BJ (cell line): ENCODE data around the gene TEX261. TPM values are rescaled to one million over a fixed set of nuclear protein-coding genes. Genes with fewer than 3 reads are reported as not detected.

Source experiments
- CTCF ChIA-PET: fragments of 350-600 bp; formaldehyde crosslinking; extraction: SDS; loops from one replicate; lab custom pipeline; 2021; ENCODE audit warnings: antibody characterized with exemption, inconsistent platforms; lab: Yijun Ruan, JAX
- POLR2A ChIA-PET: fragments of 300-600 bp; sonication (Branson Sonifier 250); formaldehyde crosslinking; extraction: SDS; loops from one replicate; lab custom pipeline; 2021; ENCODE audit warnings: antibody characterized with exemption; lab: Charles Lee
- DNase-seq: peaks from one replicate; pipeline ENCODE4 v3.0.0-alpha.2; 2011; ENCODE audit warnings: low read depth
- H3K27me3 ChIP-seq: 2 replicates; pipeline ENCODE4 v1.6.0; 2011; ENCODE audit warnings: low read length; ENCODE audit not compliant: control insufficient read depth, insufficient read depth
- H3K36me3 ChIP-seq: 2 replicates; pipeline ENCODE4 v1.5.1; 2011; ENCODE audit warnings: low read length; ENCODE audit not compliant: control insufficient read depth, insufficient read depth
- H3K4me3 ChIP-seq: 2 replicates; pipeline ENCODE4 v1.5.1; 2011; ENCODE audit warnings: low read depth, mild to moderate bottlenecking, control low read depth, low read length
- polyA plus RNA-seq: library from polyadenylated mRNA; depleted of rRNA; stranded (reverse); fragments of >200 nt; gene quantifications from 2 replicates; pipeline ENCODE4 v1.2.3, GENCODE V29; 2011
- TF ChIP-seq, protein P1 (sequence below): IDR thresholded peaks from 2 replicates; pipeline ENCODE4 v1.5.1; 2011; ENCODE audit warnings: low read depth, mild to moderate bottlenecking, control low read depth, inconsistent platforms, low read length, moderate library complexity; ENCODE audit not compliant: insufficient read depth

Gene TEX261
- polyA plus RNA-seq, 1 experiment = 83.2 TPM

DNA sequence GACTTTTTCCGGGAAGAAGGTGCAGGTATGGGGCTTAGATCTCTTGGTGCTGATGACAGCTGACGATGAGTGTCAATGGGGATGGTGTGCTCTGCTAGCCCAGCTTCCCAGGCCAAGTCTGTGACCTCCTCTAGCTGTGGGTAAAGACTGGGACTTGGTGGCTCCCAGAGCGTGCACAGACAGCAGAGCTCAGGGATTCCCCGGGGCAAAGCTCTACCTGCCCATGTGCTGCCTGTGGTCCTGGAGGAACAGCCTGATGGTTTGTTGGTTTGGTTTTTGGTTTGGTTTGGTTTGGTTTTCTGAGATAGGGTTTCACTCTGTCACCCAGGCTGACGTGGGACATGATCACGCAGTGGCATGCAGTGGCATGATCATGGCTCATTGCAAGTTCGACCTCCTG is 39.8 kb downstream of the TEX261 start:
- no peaks in the 10 kb centered on the region for H3K36me3 ChIP-seq
- CTCF ChIA-PET = interaction anchor here (0.6 to 1.3 kb wide), 5 partner anchors 10 to 83 kb away, joined by 3 to 5 read pairs (median 4); no protein-coding TSS in a partner anchor

DNA sequence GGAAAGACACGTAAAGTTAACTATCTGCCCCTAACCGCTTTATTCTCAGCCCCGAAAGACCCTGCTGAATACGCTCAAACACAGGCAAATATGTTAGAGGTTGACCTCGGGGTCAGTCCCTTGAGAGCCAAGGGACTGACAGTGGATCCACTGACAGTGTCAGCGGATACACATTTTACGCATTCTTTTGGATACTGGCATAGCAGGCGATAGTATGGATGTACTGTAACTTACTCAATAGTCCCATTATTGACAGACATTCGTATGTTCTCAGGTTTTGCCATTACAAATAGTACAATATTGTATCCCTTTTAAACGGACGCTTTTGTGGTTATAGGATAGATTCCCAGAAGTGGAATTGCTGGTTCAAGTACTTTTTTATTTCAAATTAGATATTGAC is 45.6 kb downstream of the TEX261 start:
- TF ChIP-seq, protein P1, sequence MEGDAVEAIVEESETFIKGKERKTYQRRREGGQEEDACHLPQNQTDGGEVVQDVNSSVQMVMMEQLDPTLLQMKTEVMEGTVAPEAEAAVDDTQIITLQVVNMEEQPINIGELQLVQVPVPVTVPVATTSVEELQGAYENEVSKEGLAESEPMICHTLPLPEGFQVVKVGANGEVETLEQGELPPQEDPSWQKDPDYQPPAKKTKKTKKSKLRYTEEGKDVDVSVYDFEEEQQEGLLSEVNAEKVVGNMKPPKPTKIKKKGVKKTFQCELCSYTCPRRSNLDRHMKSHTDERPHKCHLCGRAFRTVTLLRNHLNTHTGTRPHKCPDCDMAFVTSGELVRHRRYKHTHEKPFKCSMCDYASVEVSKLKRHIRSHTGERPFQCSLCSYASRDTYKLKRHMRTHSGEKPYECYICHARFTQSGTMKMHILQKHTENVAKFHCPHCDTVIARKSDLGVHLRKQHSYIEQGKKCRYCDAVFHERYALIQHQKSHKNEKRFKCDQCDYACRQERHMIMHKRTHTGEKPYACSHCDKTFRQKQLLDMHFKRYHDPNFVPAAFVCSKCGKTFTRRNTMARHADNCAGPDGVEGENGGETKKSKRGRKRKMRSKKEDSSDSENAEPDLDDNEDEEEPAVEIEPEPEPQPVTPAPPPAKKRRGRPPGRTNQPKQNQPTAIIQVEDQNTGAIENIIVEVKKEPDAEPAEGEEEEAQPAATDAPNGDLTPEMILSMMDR = no peak
- no peak for DNase-seq
- no peaks in the 10 kb centered on the region for H3K36me3 ChIP-seq
- ChIA-PET POLR2A (no interaction called here), CTCF (interaction anchor here (0.9 to 4.4 kb wide), 27 partner anchors 11 to 645 kb away, joined by 3 to 327 read pairs (median 5); partner anchors contain the start of genes ANKRD53, ATP6V1B1 and NAGK)
- H3K4me3 ChIP-seq = no peak overlapping the region
- H3K27me3 ChIP-seq = no peaks in the 10 kb centered on the region

More for the DNA sequence above, 39.8 kb downstream of the TEX261 start:
- no peak for DNase-seq
- Histone ChIP-seq H3K4me3 (no peak overlapping the region), H3K27me3 (peaks cover 5% of the 10 kb centered on the region)
- POLR2A ChIA-PET = no interaction called here
- TF ChIP-seq, protein P1 = no peak

DNA sequence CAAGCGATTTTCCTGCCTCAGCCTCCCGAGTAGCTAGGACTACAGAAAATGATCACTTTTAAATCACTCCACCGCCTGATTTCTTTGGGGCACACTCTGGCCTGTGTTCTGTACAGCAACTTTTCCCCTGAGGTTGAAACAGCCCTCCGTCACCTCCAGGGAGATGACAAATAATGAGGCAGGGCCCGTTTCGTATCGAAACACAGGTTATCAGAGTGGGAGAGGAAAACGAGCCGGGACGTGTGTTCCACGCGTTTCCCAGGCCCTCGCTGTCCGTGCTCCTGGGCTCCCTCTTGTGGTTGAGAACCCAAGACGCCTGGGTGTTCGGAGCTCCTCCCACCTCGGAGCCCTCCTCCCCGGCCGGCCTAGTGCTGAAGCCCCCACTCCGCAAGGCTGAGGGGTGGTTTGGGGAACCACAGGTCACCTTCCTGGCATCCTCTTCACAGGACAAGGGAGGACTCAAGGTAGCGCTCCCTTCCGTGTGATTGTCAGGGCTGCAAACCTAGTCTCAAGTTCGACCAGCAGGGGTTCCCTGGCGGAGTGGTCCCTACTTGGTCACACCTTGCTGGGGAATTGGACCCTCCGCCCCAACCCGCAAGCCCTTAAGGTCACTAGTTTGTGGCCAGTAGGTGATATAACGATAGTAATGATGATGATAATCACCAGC is 46.2 kb downstream of the TEX261 start:
- Histone ChIP-seq H3K4me3 (no peak overlapping the region), H3K36me3 (no peaks in the 10 kb centered on the region), H3K27me3 (no peaks in the 10 kb centered on the region)
- no peak for DNase-seq
- TF ChIP-seq, protein P1 = peak; percentile 95
- POLR2A ChIA-PET = interaction anchor here (0.9 kb wide), 1 partner anchor 29 kb away, joined by 3 read pairs; no protein-coding TSS in a partner anchor
- CTCF ChIA-PET = interaction anchor here (0.6 to 4.4 kb wide), 34 partner anchors 12 to 644 kb away, joined by 3 to 327 read pairs (median 5); partner anchors contain the start of genes ANKRD53, ATP6V1B1 and NAGK

DNA sequence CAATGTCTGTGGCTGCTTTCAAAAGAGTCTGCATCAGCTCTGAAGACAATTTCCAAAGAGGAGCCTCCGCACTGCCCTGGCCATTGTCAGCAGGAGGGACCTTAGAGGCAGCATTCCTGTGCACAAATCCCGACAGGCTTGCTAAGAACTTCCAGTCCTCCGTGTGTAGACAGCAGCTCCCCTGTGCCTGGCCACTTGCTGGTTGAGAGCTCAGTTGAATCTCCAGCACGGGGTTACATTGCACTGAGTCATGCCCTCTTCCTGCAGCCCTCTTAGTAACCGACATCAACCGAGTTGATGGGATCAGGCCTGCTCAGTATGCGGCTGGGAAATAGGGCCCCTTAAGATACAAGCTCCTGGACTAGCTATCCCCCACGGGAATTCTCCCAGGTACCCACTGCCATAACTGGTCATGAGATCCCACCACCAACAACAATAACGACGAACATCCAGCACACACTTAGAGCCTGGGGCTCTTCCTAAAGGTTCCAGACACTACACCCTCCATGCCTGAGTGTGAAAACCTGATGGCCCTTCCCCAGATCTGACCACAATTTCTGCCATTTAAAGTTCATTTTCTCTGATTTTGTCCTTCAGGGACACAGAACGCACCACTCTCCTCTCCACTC is 47.0 kb downstream of the TEX261 start:
- H3K36me3 ChIP-seq = no peaks in the 10 kb centered on the region
- TF ChIP-seq, protein P1 = no peak
- POLR2A ChIA-PET = interaction anchor here (0.9 kb wide), 1 partner anchor 30 kb away, joined by 3 read pairs; no protein-coding TSS in a partner anchor
- DNase-seq = no peak
- CTCF ChIA-PET = interaction anchor here (0.6 to 4.4 kb wide), 39 partner anchors 11 to 644 kb away, joined by 3 to 327 read pairs (median 5); partner anchors contain the start of genes ANKRD53, ATP6V1B1, FIGLA and NAGK
- H3K4me3 ChIP-seq = no peak overlapping the region
- no peaks in the 10 kb centered on the region for H3K27me3 ChIP-seq
